SK-N-MC (cell line): ENCODE results near the gene PRKG1.

Source experiments
- DNase-seq: peaks from one replicate; pipeline ENCODE4 v3.0.0-alpha.2; 2011; ENCODE audit warnings: low read depth, low spot score
- H3K27ac ChIP-seq: fragments of 200-600 bp; sonication (generic); 2 replicates; pipeline ENCODE4 v1.5.1; 2016; ENCODE audit warnings: mixed run types
- H3K36me3 ChIP-seq: fragments of 200-600 bp; sonication (generic); 2 replicates; pipeline ENCODE4 v1.6.1; 2017; ENCODE audit warnings: antibody characterized with exemption, low read length, mixed read lengths; ENCODE audit not compliant: insufficient read depth
- H3K4me3 ChIP-seq: fragments of 200-600 bp; sonication (generic); 2 replicates; pipeline ENCODE4 v1.5.1; 2016
- H3K9ac ChIP-seq: fragments of 200-600 bp; sonication (generic); 2 replicates; pipeline ENCODE4 v1.8.0; 2017; ENCODE audit warnings: mixed run types, mixed read lengths; ENCODE audit not compliant: insufficient read length
- H3K9me3 ChIP-seq: fragments of 200-600 bp; sonication (generic); 2 replicates; pipeline ENCODE4 v1.6.1; 2017; ENCODE audit warnings: low read depth, mild to moderate bottlenecking, antibody characterized with exemption, low read length, moderate library complexity, mixed read lengths
- EZH2 ChIP-seq: fragments of 200-600 bp; sonication (generic); IDR thresholded peaks from one replicate; pipeline ENCODE4 v1.6.1; 2017; ENCODE audit warnings: antibody characterized with exemption
- FOXP2 ChIP-seq: optimal IDR thresholded peaks from 2 replicates; pipeline ENCODE3; 2011; ENCODE audit warnings: mild to moderate bottlenecking, moderate library complexity; ENCODE audit not compliant: insufficient read depth; ENCODE audit errors: extremely low read length, control extremely low read depth
- POLR2AphosphoS5 ChIP-seq: IDR thresholded peaks from 2 replicates; pipeline ENCODE4 v1.6.1; 2012; ENCODE audit warnings: mild to moderate bottlenecking, low read depth, low read length, borderline replicate concordance

PRKG1 gene

GRCh38 chr10:51342381-51342780 is 268.1 kb downstream of the PRKG1 start:
- no peak overlapping the region for H3K4me3 ChIP-seq
- TF ChIP-seq FOXP2, result no peak
- no peak for TF ChIP-seq POLR2AphosphoS5
- no peak overlapping the region for H3K27ac ChIP-seq
- H3K9ac ChIP-seq, result no peak overlapping the region
- no peak for DNase-seq
- no peaks in the 10 kb centered on the region for H3K36me3 ChIP-seq
- H3K9me3 ChIP-seq, result no peaks in the 10 kb centered on the region

GRCh38 chr10:51343391-51343790 is 269.1 kb downstream of the PRKG1 start:
- no peak overlapping the region for H3K4me3 ChIP-seq
- no peaks in the 10 kb centered on the region for H3K36me3 ChIP-seq
- no peaks in the 10 kb centered on the region for H3K9me3 ChIP-seq
- DNase-seq, result no peak
- no peak overlapping the region for H3K9ac ChIP-seq
- no peak overlapping the region for H3K27ac ChIP-seq
- TF ChIP-seq FOXP2 (no peak), EZH2 (no peak), POLR2AphosphoS5 (no peak)

GRCh38 chr10:51344371-51344770 is 270.1 kb downstream of the PRKG1 start:
- H3K36me3 ChIP-seq, result no peaks in the 10 kb centered on the region
- H3K4me3 ChIP-seq, result no peak overlapping the region
- TF ChIP-seq FOXP2 (no peak), POLR2AphosphoS5 (no peak), EZH2 (no peak)
- no peak overlapping the region for H3K27ac ChIP-seq
- no peaks in the 10 kb centered on the region for H3K9me3 ChIP-seq
- DNase-seq, result no peak
- H3K9ac ChIP-seq, result no peak overlapping the region

- no peak for TF ChIP-seq EZH2
- TF ChIP-seq POLR2AphosphoS5, result no peak
- no peak for TF ChIP-seq FOXP2
- H3K4me3 ChIP-seq, result no peak overlapping the region
Observed at GRCh38 chr10:51348622-51349021, 274.3 kb downstream of the PRKG1 start.

GRCh38 chr10:51357170-51357569 is 282.9 kb downstream of the PRKG1 start:
- DNase-seq, result no peak
- H3K36me3 ChIP-seq, result no peaks in the 10 kb centered on the region
- H3K4me3 ChIP-seq, result no peak overlapping the region
- TF ChIP-seq POLR2AphosphoS5 (no peak), FOXP2 (no peak), EZH2 (no peak)
- no peak overlapping the region for H3K9ac ChIP-seq
- H3K27ac ChIP-seq, result no peak overlapping the region
- H3K9me3 ChIP-seq, result no peaks in the 10 kb centered on the region

More at GRCh38 chr10:51348622-51349021, 274.3 kb downstream of the PRKG1 start:
- H3K9me3 ChIP-seq, result no peaks in the 10 kb centered on the region
- DNase-seq, result no peak
- H3K9ac ChIP-seq, result no peak overlapping the region
- no peaks in the 10 kb centered on the region for H3K36me3 ChIP-seq
- no peak overlapping the region for H3K27ac ChIP-seq

GRCh38 chr10:51358227-51358626 is 283.9 kb downstream of the PRKG1 start:
- no peak for DNase-seq
- H3K27ac ChIP-seq, result no peak overlapping the region
- H3K4me3 ChIP-seq, result no peak overlapping the region
- H3K9me3 ChIP-seq, result no peaks in the 10 kb centered on the region
- no peak overlapping the region for H3K9ac ChIP-seq
- no peaks in the 10 kb centered on the region for H3K36me3 ChIP-seq
- TF ChIP-seq POLR2AphosphoS5 (no peak), EZH2 (no peak), FOXP2 (no peak)

- H3K4me3 ChIP-seq, result no peak overlapping the region
- no peak overlapping the region for H3K27ac ChIP-seq
- no peak for DNase-seq
Observed at GRCh38 chr10:51363415-51363814, 289.1 kb downstream of the PRKG1 start.

GRCh38 chr10:51364674-51365073 is 290.4 kb downstream of the PRKG1 start:
- no peak overlapping the region for H3K27ac ChIP-seq
- TF ChIP-seq EZH2, result no peak
- TF ChIP-seq POLR2AphosphoS5, result no peak
- TF ChIP-seq FOXP2, result no peak

More at GRCh38 chr10:51363415-51363814, 289.1 kb downstream of the PRKG1 start:
- Histone ChIP-seq H3K36me3 (no peaks in the 10 kb centered on the region), H3K9ac (no peak overlapping the region), H3K9me3 (no peaks in the 10 kb centered on the region)
- TF ChIP-seq FOXP2 (no peak), EZH2 (no peak), POLR2AphosphoS5 (no peak)

GRCh38 chr10:51366044-51366443 is 291.8 kb downstream of the PRKG1 start:
- no peaks in the 10 kb centered on the region for H3K36me3 ChIP-seq
- no peak overlapping the region for H3K9ac ChIP-seq
- no peak overlapping the region for H3K4me3 ChIP-seq
- no peak for TF ChIP-seq FOXP2
- no peak for TF ChIP-seq POLR2AphosphoS5
- TF ChIP-seq EZH2, result no peak
- no peak overlapping the region for H3K27ac ChIP-seq
- DNase-seq, result no peak
- no peaks in the 10 kb centered on the region for H3K9me3 ChIP-seq

More at GRCh38 chr10:51364674-51365073, 290.4 kb downstream of the PRKG1 start:
- H3K36me3 ChIP-seq, result no peaks in the 10 kb centered on the region
- H3K4me3 ChIP-seq, result no peak overlapping the region
- no peak overlapping the region for H3K9ac ChIP-seq
- H3K9me3 ChIP-seq, result no peaks in the 10 kb centered on the region
- no peak for DNase-seq

GRCh38 chr10:51367127-51367526 is 292.8 kb downstream of the PRKG1 start:
- no peak for TF ChIP-seq POLR2AphosphoS5
- no peak for TF ChIP-seq FOXP2
- TF ChIP-seq EZH2, result no peak
- H3K4me3 ChIP-seq, result no peak overlapping the region
- no peak for DNase-seq

More at GRCh38 chr10:51367127-51367526, 292.8 kb downstream of the PRKG1 start:
- Histone ChIP-seq H3K9me3 (no peaks in the 10 kb centered on the region), H3K27ac (no peak overlapping the region), H3K36me3 (no peaks in the 10 kb centered on the region), H3K9ac (no peak overlapping the region)
